Measurements from ENCODE around the gene MYLK.

Gene MYLK

GRCh38 chr3:123876858-123877257 is 7.3 kb downstream of the MYLK start:
- Histone ChIP-seq H3K36me3 (ENCODE audit: control insufficient read depth, insufficient read depth, low read length) (no peaks in the 10 kb centered on the region), H3K4me3 (ENCODE audit: low read depth, low read length) (no peak overlapping the region), H3K9me3 (ENCODE audit: control insufficient read depth, insufficient read depth, low read length) (no peaks in the 10 kb centered on the region), H3K27me3 (ENCODE audit: control insufficient read depth, insufficient read depth, low read length) (no peaks in the 10 kb centered on the region), H3K9ac (ENCODE audit: low read depth, low read length) (no peak overlapping the region), H3K4me1 (ENCODE audit: control insufficient read depth, insufficient read depth, low read length) (peaks cover 4% of the 10 kb centered on the region)

GRCh38 chr3:123872621-123873020 is 11.5 kb downstream of the MYLK start:
- Histone ChIP-seq H3K27me3 (ENCODE audit: control insufficient read depth, insufficient read depth, low read length) (no peaks in the 10 kb centered on the region), H3K4me1 (ENCODE audit: control insufficient read depth, insufficient read depth, low read length) (no peaks in the 10 kb centered on the region), H3K36me3 (ENCODE audit: control insufficient read depth, insufficient read depth, low read length) (no peaks in the 10 kb centered on the region), H3K9ac (ENCODE audit: low read depth, low read length) (no peak overlapping the region), H3K4me3 (ENCODE audit: low read depth, low read length) (no peak overlapping the region), H3K9me3 (ENCODE audit: control insufficient read depth, insufficient read depth, low read length) (no peaks in the 10 kb centered on the region)

- Histone ChIP-seq H3K27me3 (ENCODE audit: control insufficient read depth, insufficient read depth, low read length) (no peaks in the 10 kb centered on the region), H3K4me3 (ENCODE audit: low read depth, low read length) (no peak overlapping the region), H3K9me3 (ENCODE audit: control insufficient read depth, insufficient read depth, low read length) (no peaks in the 10 kb centered on the region), H3K4me1 (ENCODE audit: control insufficient read depth, insufficient read depth, low read length) (no peaks in the 10 kb centered on the region), H3K36me3 (ENCODE audit: control insufficient read depth, insufficient read depth, low read length) (no peaks in the 10 kb centered on the region), H3K9ac (ENCODE audit: low read depth, low read length) (no peak overlapping the region)
These were observed 12.2 kb downstream of the MYLK start for GRCh38 chr3:123871946-123872345.

GRCh38 chr3:123870033-123870432 is 14.1 kb downstream of the MYLK start:
- Histone ChIP-seq H3K9me3 (ENCODE audit: control insufficient read depth, insufficient read depth, low read length) (no peaks in the 10 kb centered on the region), H3K27me3 (ENCODE audit: control insufficient read depth, insufficient read depth, low read length) (no peaks in the 10 kb centered on the region), H3K36me3 (ENCODE audit: control insufficient read depth, insufficient read depth, low read length) (no peaks in the 10 kb centered on the region), H3K4me1 (ENCODE audit: control insufficient read depth, insufficient read depth, low read length) (no peaks in the 10 kb centered on the region), H3K4me3 (ENCODE audit: low read depth, low read length) (no peak overlapping the region), H3K9ac (ENCODE audit: low read depth, low read length) (no peak overlapping the region)

- Histone ChIP-seq H3K9me3 (ENCODE audit: control insufficient read depth, insufficient read depth, low read length) (no peaks in the 10 kb centered on the region), H3K27me3 (ENCODE audit: control insufficient read depth, insufficient read depth, low read length) (no peaks in the 10 kb centered on the region), H3K9ac (ENCODE audit: low read depth, low read length) (no peak overlapping the region), H3K36me3 (ENCODE audit: control insufficient read depth, insufficient read depth, low read length) (no peaks in the 10 kb centered on the region), H3K4me3 (ENCODE audit: low read depth, low read length) (no peak overlapping the region), H3K4me1 (ENCODE audit: control insufficient read depth, insufficient read depth, low read length) (no peaks in the 10 kb centered on the region)
These were observed 15.0 kb downstream of the MYLK start for GRCh38 chr3:123869165-123869564.

GRCh38 chr3:123864706-123865105 is 19.4 kb downstream of the MYLK start:
- Histone ChIP-seq H3K27me3 (ENCODE audit: control insufficient read depth, insufficient read depth, low read length) (no peaks in the 10 kb centered on the region), H3K4me3 (ENCODE audit: low read depth, low read length) (no peak overlapping the region), H3K9me3 (ENCODE audit: control insufficient read depth, insufficient read depth, low read length) (no peaks in the 10 kb centered on the region), H3K36me3 (ENCODE audit: control insufficient read depth, insufficient read depth, low read length) (no peaks in the 10 kb centered on the region), H3K9ac (ENCODE audit: low read depth, low read length) (no peak overlapping the region), H3K4me1 (ENCODE audit: control insufficient read depth, insufficient read depth, low read length) (no peaks in the 10 kb centered on the region)

- Histone ChIP-seq H3K36me3 (ENCODE audit: control insufficient read depth, insufficient read depth, low read length) (no peaks in the 10 kb centered on the region), H3K9me3 (ENCODE audit: control insufficient read depth, insufficient read depth, low read length) (no peaks in the 10 kb centered on the region), H3K9ac (ENCODE audit: low read depth, low read length) (no peak overlapping the region), H3K4me3 (ENCODE audit: low read depth, low read length) (no peak overlapping the region), H3K27me3 (ENCODE audit: control insufficient read depth, insufficient read depth, low read length) (no peaks in the 10 kb centered on the region), H3K4me1 (ENCODE audit: control insufficient read depth, insufficient read depth, low read length) (no peaks in the 10 kb centered on the region)
These were observed 22.0 kb downstream of the MYLK start for GRCh38 chr3:123862152-123862551.

- no peak overlapping the region for H3K4me3 ChIP-seq (ENCODE audit: low read depth, low read length)
- H3K9ac ChIP-seq (ENCODE audit: low read depth, low read length): no peak overlapping the region
- H3K27me3 ChIP-seq (ENCODE audit: control insufficient read depth, insufficient read depth, low read length): no peaks in the 10 kb centered on the region
- H3K9me3 ChIP-seq (ENCODE audit: control insufficient read depth, insufficient read depth, low read length): no peaks in the 10 kb centered on the region
- H3K4me1 ChIP-seq (ENCODE audit: control insufficient read depth, insufficient read depth, low read length): no peaks in the 10 kb centered on the region
- H3K36me3 ChIP-seq (ENCODE audit: control insufficient read depth, insufficient read depth, low read length): no peaks in the 10 kb centered on the region
These were observed 22.9 kb downstream of the MYLK start for GRCh38 chr3:123861081-123861836.

GRCh38 chr3:123859177-123859576 is 25.0 kb downstream of the MYLK start:
- Histone ChIP-seq H3K9ac (ENCODE audit: low read depth, low read length) (no peak overlapping the region), H3K9me3 (ENCODE audit: control insufficient read depth, insufficient read depth, low read length) (no peaks in the 10 kb centered on the region), H3K4me3 (ENCODE audit: low read depth, low read length) (no peak overlapping the region), H3K27me3 (ENCODE audit: control insufficient read depth, insufficient read depth, low read length) (no peaks in the 10 kb centered on the region), H3K36me3 (ENCODE audit: control insufficient read depth, insufficient read depth, low read length) (no peaks in the 10 kb centered on the region), H3K4me1 (ENCODE audit: control insufficient read depth, insufficient read depth, low read length) (no peaks in the 10 kb centered on the region)

GRCh38 chr3:123854905-123855304 is 29.2 kb downstream of the MYLK start:
- Histone ChIP-seq H3K36me3 (ENCODE audit: control insufficient read depth, insufficient read depth, low read length) (no peaks in the 10 kb centered on the region), H3K4me1 (ENCODE audit: control insufficient read depth, insufficient read depth, low read length) (no peaks in the 10 kb centered on the region), H3K9me3 (ENCODE audit: control insufficient read depth, insufficient read depth, low read length) (peaks cover 3% of the 10 kb centered on the region), H3K27me3 (ENCODE audit: control insufficient read depth, insufficient read depth, low read length) (no peaks in the 10 kb centered on the region), H3K4me3 (ENCODE audit: low read depth, low read length) (no peak overlapping the region), H3K9ac (ENCODE audit: low read depth, low read length) (no peak overlapping the region)

GRCh38 chr3:123853686-123854372 is 30.3 kb downstream of the MYLK start:
- Histone ChIP-seq H3K4me3 (ENCODE audit: low read depth, low read length) (no peak overlapping the region), H3K36me3 (ENCODE audit: control insufficient read depth, insufficient read depth, low read length) (no peaks in the 10 kb centered on the region), H3K9me3 (ENCODE audit: control insufficient read depth, insufficient read depth, low read length) (peaks cover 3% of the 10 kb centered on the region), H3K9ac (ENCODE audit: low read depth, low read length) (no peak overlapping the region), H3K4me1 (ENCODE audit: control insufficient read depth, insufficient read depth, low read length) (no peaks in the 10 kb centered on the region), H3K27me3 (ENCODE audit: control insufficient read depth, insufficient read depth, low read length) (no peaks in the 10 kb centered on the region)

GRCh38 chr3:123847209-123847608 is 36.9 kb downstream of the MYLK start:
- no peak overlapping the region for H3K4me3 ChIP-seq (ENCODE audit: low read depth, low read length)
- H3K36me3 ChIP-seq (ENCODE audit: control insufficient read depth, insufficient read depth, low read length): no peaks in the 10 kb centered on the region
- no peaks in the 10 kb centered on the region for H3K4me1 ChIP-seq (ENCODE audit: control insufficient read depth, insufficient read depth, low read length)
- H3K9ac ChIP-seq (ENCODE audit: low read depth, low read length): no peak overlapping the region
- H3K9me3 ChIP-seq (ENCODE audit: control insufficient read depth, insufficient read depth, low read length): no peaks in the 10 kb centered on the region
- H3K27me3 ChIP-seq (ENCODE audit: control insufficient read depth, insufficient read depth, low read length): no peaks in the 10 kb centered on the region
